ENCODE results near the gene GSTM2.
"Not testable (repeated sequence)": the region's sequence is repeated elsewhere in the genome, so short reads cannot be mapped to it uniquely, and the experiment has no call there.

Gene GSTM2

GRCh38 chr1:109697066-109697465 is 29.2 kb downstream of the GSTM2 start:
- no peaks in the 10 kb centered on the region for H3K4me1 ChIP-seq (ENCODE audit: insufficient read depth, low read length, poor library complexity, severe bottlenecking)
- H2AFZ ChIP-seq (ENCODE audit: low read length), result no peak overlapping the region
- no peaks in the 10 kb centered on the region for H3K9me3 ChIP-seq (ENCODE audit: insufficient read depth, low read depth, low read length)
- no peaks in the 10 kb centered on the region for H3F3A ChIP-seq (ENCODE audit: low read depth)
- H3K79me2 ChIP-seq (ENCODE audit: insufficient read depth, low read length), result no peaks in the 10 kb centered on the region
- H3K27me3 ChIP-seq (ENCODE audit: insufficient read depth, low read length, poor library complexity, severe bottlenecking), result no peaks in the 10 kb centered on the region
- H3K4me3 ChIP-seq (ENCODE audit: low read length, poor library complexity, severe bottlenecking), result no peak overlapping the region
- no peak overlapping the region for H3K4me2 ChIP-seq (ENCODE audit: low read depth, low read length, poor library complexity, severe bottlenecking)
- H3K9ac ChIP-seq (ENCODE audit: low read depth, low read length, poor library complexity, severe bottlenecking), result no peak overlapping the region
- H3K36me3 ChIP-seq (ENCODE audit: insufficient read depth, low read length), result no peaks in the 10 kb centered on the region
- no peaks in the 10 kb centered on the region for H3K9me2 ChIP-seq (replicated peaks; ENCODE audit: low read depth, low read length)
- H4K20me1 ChIP-seq (ENCODE audit: insufficient read depth, low read length, poor library complexity, severe bottlenecking), result no peaks in the 10 kb centered on the region
- TF ChIP-seq, protein P1, sequence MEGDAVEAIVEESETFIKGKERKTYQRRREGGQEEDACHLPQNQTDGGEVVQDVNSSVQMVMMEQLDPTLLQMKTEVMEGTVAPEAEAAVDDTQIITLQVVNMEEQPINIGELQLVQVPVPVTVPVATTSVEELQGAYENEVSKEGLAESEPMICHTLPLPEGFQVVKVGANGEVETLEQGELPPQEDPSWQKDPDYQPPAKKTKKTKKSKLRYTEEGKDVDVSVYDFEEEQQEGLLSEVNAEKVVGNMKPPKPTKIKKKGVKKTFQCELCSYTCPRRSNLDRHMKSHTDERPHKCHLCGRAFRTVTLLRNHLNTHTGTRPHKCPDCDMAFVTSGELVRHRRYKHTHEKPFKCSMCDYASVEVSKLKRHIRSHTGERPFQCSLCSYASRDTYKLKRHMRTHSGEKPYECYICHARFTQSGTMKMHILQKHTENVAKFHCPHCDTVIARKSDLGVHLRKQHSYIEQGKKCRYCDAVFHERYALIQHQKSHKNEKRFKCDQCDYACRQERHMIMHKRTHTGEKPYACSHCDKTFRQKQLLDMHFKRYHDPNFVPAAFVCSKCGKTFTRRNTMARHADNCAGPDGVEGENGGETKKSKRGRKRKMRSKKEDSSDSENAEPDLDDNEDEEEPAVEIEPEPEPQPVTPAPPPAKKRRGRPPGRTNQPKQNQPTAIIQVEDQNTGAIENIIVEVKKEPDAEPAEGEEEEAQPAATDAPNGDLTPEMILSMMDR (conservative IDR thresholded peaks at IDR 0.05; ENCODE audit: low read length), result no peak
- no peak for TF ChIP-seq EZH2phosphoT487 (IDR thresholded peaks at IDR 0.05; ENCODE audit: borderline replicate concordance)

GRCh38 chr1:109697861-109698260 is 30.0 kb downstream of the GSTM2 start:
- not testable (repeated sequence) for H3F3A ChIP-seq (ENCODE audit: low read depth)

DNA sequence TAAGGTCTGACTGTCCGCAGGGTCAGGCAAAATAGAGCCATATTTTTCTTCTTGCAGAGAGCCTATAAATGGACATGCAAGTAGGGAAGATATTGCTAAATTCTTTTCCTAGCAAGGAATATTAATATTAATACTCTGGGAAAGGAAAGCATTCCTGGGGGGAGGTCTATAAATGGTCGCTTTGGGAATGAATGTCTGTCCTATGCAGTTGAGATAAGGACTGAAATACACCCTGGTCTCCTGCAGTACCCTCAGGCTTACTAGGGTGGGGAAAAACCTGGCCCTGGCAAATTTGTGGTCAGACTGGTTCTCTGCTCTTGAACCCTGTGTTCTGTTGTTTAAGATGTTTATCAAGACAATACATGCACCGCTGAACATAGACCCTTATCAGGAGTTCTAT is 35.1 kb downstream of the GSTM2 start:
- H3K9me2 ChIP-seq (replicated peaks; ENCODE audit: low read depth, low read length); H3K4me2 ChIP-seq (ENCODE audit: low read depth, low read length, poor library complexity, severe bottlenecking); H3K36me3 ChIP-seq (ENCODE audit: insufficient read depth, low read length); H3K27me3 ChIP-seq (ENCODE audit: insufficient read depth, low read length, poor library complexity, severe bottlenecking); H3K4me1 ChIP-seq (ENCODE audit: insufficient read depth, low read length, poor library complexity, severe bottlenecking); H4K20me1 ChIP-seq (ENCODE audit: insufficient read depth, low read length, poor library complexity, severe bottlenecking); H3K9me3 ChIP-seq (ENCODE audit: insufficient read depth, low read depth, low read length); H3K4me3 ChIP-seq (ENCODE audit: low read length, poor library complexity, severe bottlenecking); H2AFZ ChIP-seq (ENCODE audit: low read length); H3K79me2 ChIP-seq (ENCODE audit: insufficient read depth, low read length); H3F3A ChIP-seq (ENCODE audit: low read depth); H3K9ac ChIP-seq (ENCODE audit: low read depth, low read length, poor library complexity, severe bottlenecking): not testable (repeated sequence)

More at GRCh38 chr1:109697861-109698260, 30.0 kb downstream of the GSTM2 start:
- H3K4me2 ChIP-seq (ENCODE audit: low read depth, low read length, poor library complexity, severe bottlenecking); H3K4me3 ChIP-seq (ENCODE audit: low read length, poor library complexity, severe bottlenecking); H3K4me1 ChIP-seq (ENCODE audit: insufficient read depth, low read length, poor library complexity, severe bottlenecking); H3K9me2 ChIP-seq (replicated peaks; ENCODE audit: low read depth, low read length); H2AFZ ChIP-seq (ENCODE audit: low read length); H3K9ac ChIP-seq (ENCODE audit: low read depth, low read length, poor library complexity, severe bottlenecking); H4K20me1 ChIP-seq (ENCODE audit: insufficient read depth, low read length, poor library complexity, severe bottlenecking); H3K9me3 ChIP-seq (ENCODE audit: insufficient read depth, low read depth, low read length); H3K79me2 ChIP-seq (ENCODE audit: insufficient read depth, low read length); H3K27me3 ChIP-seq (ENCODE audit: insufficient read depth, low read length, poor library complexity, severe bottlenecking); H3K36me3 ChIP-seq (ENCODE audit: insufficient read depth, low read length): not testable (repeated sequence)

DNA sequence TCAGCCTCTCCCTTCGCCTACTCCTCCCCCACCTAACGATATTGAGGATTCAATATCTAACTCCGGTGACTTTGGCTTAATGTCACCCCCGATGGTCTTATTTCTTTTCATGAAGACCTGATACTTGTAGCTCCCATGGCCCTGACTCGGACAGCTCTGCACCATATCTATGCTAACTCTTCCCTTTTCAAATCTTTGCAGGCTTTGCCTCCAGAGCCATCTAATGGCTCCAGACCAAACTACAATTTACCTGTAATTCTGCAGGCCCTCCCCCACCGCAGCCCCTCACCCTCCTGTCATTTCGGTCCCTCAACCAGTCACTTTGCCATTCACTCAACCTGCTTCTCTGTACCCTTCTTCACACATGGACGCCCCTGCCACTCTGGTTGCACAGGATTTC is 36.3 kb downstream of the GSTM2 start:
- TF ChIP-seq, protein P1 (conservative IDR thresholded peaks at IDR 0.05; ENCODE audit: low read length), result peak; percentile 30; the same call in 1 of the 2 replicates
- no peak for TF ChIP-seq EZH2phosphoT487 (IDR thresholded peaks at IDR 0.05; ENCODE audit: borderline replicate concordance)
- Histone ChIP-seq H3K36me3 (ENCODE audit: insufficient read depth, low read length) (no peaks in the 10 kb centered on the region), H3K9ac (ENCODE audit: low read depth, low read length, poor library complexity, severe bottlenecking) (no peak overlapping the region), H3K79me2 (ENCODE audit: insufficient read depth, low read length) (no peaks in the 10 kb centered on the region), H3K27me3 (ENCODE audit: insufficient read depth, low read length, poor library complexity, severe bottlenecking) (no peaks in the 10 kb centered on the region), H3K9me2 (replicated peaks; ENCODE audit: low read depth, low read length) (no peaks in the 10 kb centered on the region), H2AFZ (ENCODE audit: low read length) (no peak overlapping the region), H3K4me3 (ENCODE audit: low read length, poor library complexity, severe bottlenecking) (no peak overlapping the region), H3K4me1 (ENCODE audit: insufficient read depth, low read length, poor library complexity, severe bottlenecking) (no peaks in the 10 kb centered on the region), H3F3A (ENCODE audit: low read depth) (no peaks in the 10 kb centered on the region), H4K20me1 (ENCODE audit: insufficient read depth, low read length, poor library complexity, severe bottlenecking) (no peaks in the 10 kb centered on the region), H3K9me3 (ENCODE audit: insufficient read depth, low read depth, low read length) (no peaks in the 10 kb centered on the region), H3K4me2 (ENCODE audit: low read depth, low read length, poor library complexity, severe bottlenecking) (no peak overlapping the region)

Measured in Loucy (cell line).